ENCODE results near the gene DISP1.

The DISP1 gene

GRCh38 chr1:222768592-222768991 lies 46.2 kb upstream of the DISP1 start:
- Histone ChIP-seq H3K4me3 (ENCODE audit: low read depth, low read length) (no peak overlapping the region), H3K9me3 (ENCODE audit: control insufficient read depth, insufficient read depth, low read depth, low read length) (no peaks in the 10 kb centered on the region), H3K27ac (ENCODE audit: extremely low read depth, low read depth, low read length) (no peak overlapping the region), H3K4me1 (ENCODE audit: control insufficient read depth, insufficient read depth, low read length) (no peaks in the 10 kb centered on the region), H3K36me3 (ENCODE audit: control insufficient read depth in 2 of 2, insufficient read depth in 1 of 2, low read length in 2 of 2) (no peaks in the 10 kb centered on the region)
- TF ChIP-seq ZNF426 (tag by site-specific recombination; IDR thresholded peaks at IDR 0.05), result no peak
- TF ChIP-seq PRDM1 (tag by site-specific recombination; IDR thresholded peaks at IDR 0.05), result no peak
- TF ChIP-seq TCF7L2 (IDR thresholded peaks at IDR 0.05; ENCODE audit: borderline replicate concordance, low read depth, low read length), result no peak
- no peak for TF ChIP-seq KLF1 (tag by site-specific recombination; IDR thresholded peaks at IDR 0.05)
- no peak for TF ChIP-seq ZBTB21 (tag by site-specific recombination; IDR thresholded peaks at IDR 0.05)
- no peak for TF ChIP-seq ZNF26 (tag by site-specific recombination; IDR thresholded peaks at IDR 0.05)
- TF ChIP-seq ZSCAN4 (tag by site-specific recombination; IDR thresholded peaks at IDR 0.05), result no peak
- no peak for TF ChIP-seq ZNF155 (tag by site-specific recombination; IDR thresholded peaks at IDR 0.05)
- TF ChIP-seq ZNF776 (tag by site-specific recombination; IDR thresholded peaks at IDR 0.05; ENCODE audit: borderline replicate concordance), result no peak
- ChIA-PET POLR2A (no interaction called here), CTCF (interaction anchor here (0.5 to 2.1 kb wide), 7 partner anchors 22 to 355 kb away, joined by 3 to 6 read pairs (median 4); no protein-coding TSS in a partner anchor)

GRCh38 chr1:222769181-222769580 lies 45.7 kb upstream of the DISP1 start:
- Histone ChIP-seq H3K27ac (ENCODE audit: extremely low read depth, low read depth, low read length) (no peak overlapping the region), H3K4me1 (ENCODE audit: control insufficient read depth, insufficient read depth, low read length) (no peaks in the 10 kb centered on the region), H3K36me3 (ENCODE audit: control insufficient read depth in 2 of 2, insufficient read depth in 1 of 2, low read length in 2 of 2) (no peaks in the 10 kb centered on the region), H3K9me3 (ENCODE audit: control insufficient read depth, insufficient read depth, low read depth, low read length) (no peaks in the 10 kb centered on the region), H3K4me3 (ENCODE audit: low read depth, low read length) (no peak overlapping the region)
- TF ChIP-seq KLF16 (tag by site-specific recombination; IDR thresholded peaks at IDR 0.05) (no peak), OVOL3 (tag by site-specific recombination; IDR thresholded peaks at IDR 0.05) (no peak), SETDB1 (IDR thresholded peaks at IDR 0.05; ENCODE audit: insufficient read length, low read length) (peak; percentile 85), ZNF580 (tag by site-specific recombination; IDR thresholded peaks at IDR 0.05) (peak; percentile 24; the same call in 1 of the 2 replicates), RBAK (tag by site-specific recombination; IDR thresholded peaks at IDR 0.05) (0 out of 2 replicates have a peak, but pooled peaks have one; percentile 31), ZNF280D (tag by site-specific recombination; IDR thresholded peaks at IDR 0.05) (peak; percentile 91)
- CTCF ChIA-PET, result interaction anchor here (0.6 to 1.6 kb wide), 5 partner anchors 19 to 355 kb away, joined by 3 to 6 read pairs (median 4); no protein-coding TSS in a partner anchor
- POLR2A ChIA-PET, result no interaction called here

GRCh38 chr1:222769971-222770620 lies 44.7 kb upstream of the DISP1 start:
- ChIA-PET POLR2A (no interaction called here), CTCF (interaction anchor here (1.2 to 1.4 kb wide), 2 partner anchors 18 to 23 kb away, joined by 3 to 6 read pairs; no protein-coding TSS in a partner anchor)
- Histone ChIP-seq H3K9me3 (ENCODE audit: control insufficient read depth, insufficient read depth, low read depth, low read length) (no peaks in the 10 kb centered on the region), H3K4me3 (ENCODE audit: low read depth, low read length) (no peak overlapping the region), H3K4me1 (ENCODE audit: control insufficient read depth, insufficient read depth, low read length) (no peaks in the 10 kb centered on the region), H3K27ac (ENCODE audit: extremely low read depth, low read depth, low read length) (no peak overlapping the region), H3K36me3 (ENCODE audit: control insufficient read depth in 2 of 2, insufficient read depth in 1 of 2, low read length in 2 of 2) (no peaks in the 10 kb centered on the region)
- TF ChIP-seq ZNF121 (tag by site-specific recombination; IDR thresholded peaks at IDR 0.05), result no peak
- TF ChIP-seq ZNF169 (tag by site-specific recombination; IDR thresholded peaks at IDR 0.05), result no peak
- TF ChIP-seq ZNF639 (tag by site-specific recombination; IDR thresholded peaks at IDR 0.05), result no peak
- no peak for TF ChIP-seq ZNF580 (tag by site-specific recombination; IDR thresholded peaks at IDR 0.05)
- TF ChIP-seq ZNF513 (tag by site-specific recombination; IDR thresholded peaks at IDR 0.05), result no peak
- TF ChIP-seq ZNF521 (tag by site-specific recombination; IDR thresholded peaks at IDR 0.05), result no peak

All from HEK293 (cell line).